ENCODE measurements around the gene CLDN14.

Gene CLDN14

DNA sequence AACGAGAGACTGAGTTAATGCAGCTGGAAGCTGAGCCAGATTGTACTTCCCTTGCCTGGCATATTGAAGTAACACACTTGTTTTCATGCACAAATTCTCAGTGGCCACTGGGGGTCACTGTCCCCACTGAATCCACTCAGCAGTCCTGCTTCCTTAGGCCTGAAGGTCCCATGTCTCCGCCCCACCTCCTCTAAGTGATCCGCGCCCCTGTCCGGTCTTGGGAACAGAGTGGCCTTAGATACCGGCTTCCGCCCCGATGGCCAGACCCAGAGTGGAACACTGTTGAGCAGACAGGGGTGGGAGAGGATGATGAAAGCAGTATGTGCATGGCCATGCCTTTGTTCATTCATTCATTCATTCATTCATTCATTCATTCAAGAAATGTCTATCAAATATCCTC lies 59.9 kb downstream of the CLDN14 start:
- Histone ChIP-seq H3K9me2 (replicated peaks; ENCODE audit: insufficient read depth, low read length) (no peaks in the 10 kb centered on the region), H3K9me3 (replicated peaks; ENCODE audit: insufficient read depth, low read length) (no peaks in the 10 kb centered on the region), H2AFZ (ENCODE audit: low read length) (no peak overlapping the region), H3K79me2 (ENCODE audit: low read length) (no peaks in the 10 kb centered on the region), H3K27me3 (replicated peaks; ENCODE audit: insufficient read depth, low read length) (no peaks in the 10 kb centered on the region), H3F3A (ENCODE audit: insufficient read depth, low read length) (no peaks in the 10 kb centered on the region), H3K9ac (ENCODE audit: low read length) (no peak overlapping the region), H3K4me3 (ENCODE audit: low read length) (no peak overlapping the region), H3K36me3 (replicated peaks; ENCODE audit: insufficient read depth, low read length) (no peaks in the 10 kb centered on the region), H3K4me1 (ENCODE audit: low read length) (no peaks in the 10 kb centered on the region), H4K20me1 (ENCODE audit: insufficient read depth, low read length) (no peaks in the 10 kb centered on the region), H3K27ac (ENCODE audit: low read length) (no peak overlapping the region), H3K4me2 (ENCODE audit: low read depth, low read length) (no peak overlapping the region)
- DNase-seq = peak; percentile 64
- TF ChIP-seq EZH2phosphoT487 (IDR thresholded peaks at IDR 0.05; ENCODE audit: low read length) (no peak), EZH2 (optimal IDR thresholded peaks at IDR 0.05; ENCODE audit: low read depth, low read length) (no peak)
- TF ChIP-seq, protein P1, sequence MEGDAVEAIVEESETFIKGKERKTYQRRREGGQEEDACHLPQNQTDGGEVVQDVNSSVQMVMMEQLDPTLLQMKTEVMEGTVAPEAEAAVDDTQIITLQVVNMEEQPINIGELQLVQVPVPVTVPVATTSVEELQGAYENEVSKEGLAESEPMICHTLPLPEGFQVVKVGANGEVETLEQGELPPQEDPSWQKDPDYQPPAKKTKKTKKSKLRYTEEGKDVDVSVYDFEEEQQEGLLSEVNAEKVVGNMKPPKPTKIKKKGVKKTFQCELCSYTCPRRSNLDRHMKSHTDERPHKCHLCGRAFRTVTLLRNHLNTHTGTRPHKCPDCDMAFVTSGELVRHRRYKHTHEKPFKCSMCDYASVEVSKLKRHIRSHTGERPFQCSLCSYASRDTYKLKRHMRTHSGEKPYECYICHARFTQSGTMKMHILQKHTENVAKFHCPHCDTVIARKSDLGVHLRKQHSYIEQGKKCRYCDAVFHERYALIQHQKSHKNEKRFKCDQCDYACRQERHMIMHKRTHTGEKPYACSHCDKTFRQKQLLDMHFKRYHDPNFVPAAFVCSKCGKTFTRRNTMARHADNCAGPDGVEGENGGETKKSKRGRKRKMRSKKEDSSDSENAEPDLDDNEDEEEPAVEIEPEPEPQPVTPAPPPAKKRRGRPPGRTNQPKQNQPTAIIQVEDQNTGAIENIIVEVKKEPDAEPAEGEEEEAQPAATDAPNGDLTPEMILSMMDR (IDR thresholded peaks at IDR 0.05; ENCODE audit: low read length) = peak; percentile 86

DNA sequence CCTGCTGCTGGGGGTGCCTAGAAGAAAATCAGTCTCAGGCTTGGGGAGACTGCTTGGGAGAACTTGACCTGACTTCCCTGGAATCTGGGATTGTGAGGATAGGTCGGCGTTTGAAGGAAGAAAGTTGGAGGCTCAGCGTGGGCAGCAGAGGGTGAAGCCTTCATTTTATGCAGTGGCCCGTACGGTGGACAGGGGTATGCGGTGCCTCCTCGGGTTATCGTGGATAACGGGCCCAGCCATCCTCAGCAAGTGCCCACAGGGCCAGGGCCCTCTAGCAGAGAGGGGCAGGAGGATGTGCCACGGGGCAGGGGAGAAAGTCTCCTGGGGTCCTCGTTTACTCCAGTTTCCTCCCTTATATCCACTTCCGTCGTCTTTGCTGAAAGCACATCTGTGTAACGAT lies 60.7 kb downstream of the CLDN14 start:
- no peaks in the 10 kb centered on the region for H3K9me2 ChIP-seq (replicated peaks; ENCODE audit: insufficient read depth, low read length)
- TF ChIP-seq EZH2phosphoT487 (IDR thresholded peaks at IDR 0.05; ENCODE audit: low read length) = no peak
- TF ChIP-seq, protein P1 (IDR thresholded peaks at IDR 0.05; ENCODE audit: low read length) = no peak
- TF ChIP-seq EZH2 (optimal IDR thresholded peaks at IDR 0.05; ENCODE audit: low read depth, low read length) = no peak

DNA sequence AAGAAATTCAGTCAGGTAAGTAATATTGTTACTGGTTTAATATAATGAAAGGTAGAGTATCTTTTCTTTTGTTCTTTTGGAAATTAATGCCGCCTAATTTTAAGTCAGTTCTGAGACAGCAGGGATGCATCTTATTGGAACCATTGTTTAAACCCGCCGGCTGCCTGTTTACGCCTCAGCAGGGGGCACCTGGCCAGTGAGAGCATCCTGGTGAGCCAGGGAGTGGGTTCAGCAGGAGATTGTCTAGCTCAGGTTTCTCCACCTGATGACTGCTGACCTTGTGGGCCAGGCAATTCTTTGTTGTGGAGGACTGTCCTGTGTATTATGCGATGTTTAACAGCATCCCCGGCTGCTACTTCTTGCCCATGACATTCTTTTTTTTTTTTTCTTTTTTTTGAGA lies 64.5 kb downstream of the CLDN14 start:
- no peak overlapping the region for H3K27ac ChIP-seq (ENCODE audit: low read length)
- no peaks in the 10 kb centered on the region for H3K4me1 ChIP-seq (ENCODE audit: low read length)
- TF ChIP-seq EZH2 (optimal IDR thresholded peaks at IDR 0.05; ENCODE audit: low read depth, low read length) = no peak
- no peak overlapping the region for H3K4me2 ChIP-seq (ENCODE audit: low read depth, low read length)
- no peaks in the 10 kb centered on the region for H4K20me1 ChIP-seq (ENCODE audit: insufficient read depth, low read length)
- no peak for DNase-seq
- H3K4me3 ChIP-seq (ENCODE audit: low read length) = no peak overlapping the region
- no peaks in the 10 kb centered on the region for H3K9me3 ChIP-seq (replicated peaks; ENCODE audit: insufficient read depth, low read length)
- H2AFZ ChIP-seq (ENCODE audit: low read length) = no peak overlapping the region
- H3K9ac ChIP-seq (ENCODE audit: low read length) = no peak overlapping the region
- no peaks in the 10 kb centered on the region; the same call in 1 of the 2 replicates for H3K36me3 ChIP-seq (replicated peaks; ENCODE audit: insufficient read depth, low read length)
- H3F3A ChIP-seq (ENCODE audit: insufficient read depth, low read length) = no peaks in the 10 kb centered on the region
- H3K79me2 ChIP-seq (ENCODE audit: low read length) = no peaks in the 10 kb centered on the region
- no peaks in the 10 kb centered on the region for H3K9me2 ChIP-seq (replicated peaks; ENCODE audit: insufficient read depth, low read length)
- no peaks in the 10 kb centered on the region for H3K27me3 ChIP-seq (replicated peaks; ENCODE audit: insufficient read depth, low read length)

More for the DNA sequence above, 60.7 kb downstream of the CLDN14 start:
- Histone ChIP-seq H2AFZ (ENCODE audit: low read length) (no peak overlapping the region), H3K36me3 (replicated peaks; ENCODE audit: insufficient read depth, low read length) (no peaks in the 10 kb centered on the region; the same call in 1 of the 2 replicates), H3F3A (ENCODE audit: insufficient read depth, low read length) (no peaks in the 10 kb centered on the region), H3K27me3 (replicated peaks; ENCODE audit: insufficient read depth, low read length) (no peaks in the 10 kb centered on the region), H4K20me1 (ENCODE audit: insufficient read depth, low read length) (no peaks in the 10 kb centered on the region), H3K79me2 (ENCODE audit: low read length) (no peaks in the 10 kb centered on the region), H3K9me3 (replicated peaks; ENCODE audit: insufficient read depth, low read length) (no peaks in the 10 kb centered on the region), H3K4me3 (ENCODE audit: low read length) (no peak overlapping the region), H3K9ac (ENCODE audit: low read length) (no peak overlapping the region), H3K4me2 (ENCODE audit: low read depth, low read length) (no peak overlapping the region), H3K4me1 (ENCODE audit: low read length) (no peaks in the 10 kb centered on the region), H3K27ac (ENCODE audit: low read length) (no peak overlapping the region)
- DNase-seq = no peak

DNA sequence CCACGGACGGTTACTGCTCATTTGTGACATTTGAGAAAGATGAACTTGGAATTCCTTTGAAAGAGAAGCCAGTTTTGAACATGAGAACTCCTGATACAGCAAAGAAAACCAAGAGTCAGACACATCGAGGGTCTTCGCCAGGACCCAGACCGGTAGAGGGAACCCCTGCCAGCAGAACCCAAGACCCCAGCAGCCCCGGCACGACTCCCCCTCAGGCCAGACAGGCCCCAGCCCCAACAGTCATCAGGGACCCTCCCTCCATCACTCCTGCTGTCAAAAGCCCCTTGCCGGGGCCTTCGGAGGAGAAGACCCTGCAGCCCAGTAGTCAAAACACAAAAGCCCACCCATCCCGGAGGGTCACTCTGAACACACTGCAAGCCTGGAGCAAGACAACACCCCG lies 67.0 kb downstream of the CLDN14 start:
- Histone ChIP-seq H3F3A (ENCODE audit: insufficient read depth, low read length) (no peaks in the 10 kb centered on the region), H3K4me3 (ENCODE audit: low read length) (no peak overlapping the region), H3K4me1 (ENCODE audit: low read length) (no peaks in the 10 kb centered on the region), H4K20me1 (ENCODE audit: insufficient read depth, low read length) (no peaks in the 10 kb centered on the region), H3K9me2 (replicated peaks; ENCODE audit: insufficient read depth, low read length) (no peaks in the 10 kb centered on the region), H3K9ac (ENCODE audit: low read length) (no peak overlapping the region), H3K9me3 (replicated peaks; ENCODE audit: insufficient read depth, low read length) (no peaks in the 10 kb centered on the region), H3K27ac (ENCODE audit: low read length) (no peak overlapping the region), H3K36me3 (replicated peaks; ENCODE audit: insufficient read depth, low read length) (no peaks in the 10 kb centered on the region; the same call in 1 of the 2 replicates), H2AFZ (ENCODE audit: low read length) (no peak overlapping the region), H3K27me3 (replicated peaks; ENCODE audit: insufficient read depth, low read length) (no peaks in the 10 kb centered on the region), H3K4me2 (ENCODE audit: low read depth, low read length) (no peak overlapping the region), H3K79me2 (ENCODE audit: low read length) (no peaks in the 10 kb centered on the region)
- DNase-seq = no peak
- TF ChIP-seq EZH2phosphoT487 (IDR thresholded peaks at IDR 0.05; ENCODE audit: low read length) = no peak
- TF ChIP-seq, protein P1 (IDR thresholded peaks at IDR 0.05; ENCODE audit: low read length) = no peak
- TF ChIP-seq EZH2 (optimal IDR thresholded peaks at IDR 0.05; ENCODE audit: low read depth, low read length) = no peak
